Head of caudate nucleus (tissue), 42 donors: Measurements from ENCODE around the gene FZR1.
"Not testable (repeated sequence)": the region's sequence is repeated elsewhere in the genome, so short reads cannot be mapped to it uniquely, and the experiment has no call there.

Source experiments
- DNase-seq, 42 donors: peaks; one replicate each; pipeline versions ENCODE4 v3.0.0 to v3.0.0-alpha.2; 2020 to 2021; ENCODE audit warnings: mixed read lengths in 7 of 42
- intact Hi-C: fragments of 100-400 bp; cut with DNase I; formaldehyde crosslinking; loops from one replicate; pipeline ENCODE4 v1.15.0; 2022

Gene FZR1

DNA sequence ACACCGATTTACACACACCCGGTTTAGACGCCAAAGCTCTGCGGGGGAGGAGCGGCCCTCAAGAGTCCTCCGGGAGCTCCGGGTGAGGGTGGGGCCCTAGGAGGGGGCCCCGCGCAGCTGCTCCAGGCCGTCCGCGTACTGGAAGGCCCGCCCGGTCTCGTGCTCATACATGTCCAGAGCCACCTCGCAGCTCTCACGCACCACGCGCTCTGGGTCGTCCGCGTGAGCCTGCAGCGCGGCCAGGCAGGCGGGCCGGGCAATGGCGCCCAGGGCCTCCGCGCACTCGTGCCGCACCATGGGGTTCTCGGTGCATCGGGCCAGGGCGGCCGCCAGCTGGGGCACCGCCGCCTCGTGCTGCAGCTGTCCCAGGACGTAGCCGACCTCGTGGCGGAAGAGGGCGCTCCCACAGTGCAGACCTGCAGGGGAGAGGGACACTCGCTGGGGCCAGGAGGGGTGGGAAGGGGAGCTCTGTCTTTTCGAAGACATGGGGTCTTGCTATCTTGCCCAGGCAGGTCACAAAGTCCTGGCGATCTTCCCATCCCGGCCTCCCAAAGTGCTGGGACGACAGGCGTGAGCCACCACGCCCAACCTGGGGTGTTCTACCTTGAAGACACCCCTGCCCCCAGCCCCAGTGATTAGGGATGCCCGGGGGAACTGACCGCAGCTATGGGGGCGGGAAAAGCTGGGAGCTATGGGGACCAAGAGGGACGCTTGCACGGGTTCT is 14.6 kb upstream of the FZR1 start:
- DNase-seq, result no peak
- intact Hi-C loops, result no loop called here

DNA sequence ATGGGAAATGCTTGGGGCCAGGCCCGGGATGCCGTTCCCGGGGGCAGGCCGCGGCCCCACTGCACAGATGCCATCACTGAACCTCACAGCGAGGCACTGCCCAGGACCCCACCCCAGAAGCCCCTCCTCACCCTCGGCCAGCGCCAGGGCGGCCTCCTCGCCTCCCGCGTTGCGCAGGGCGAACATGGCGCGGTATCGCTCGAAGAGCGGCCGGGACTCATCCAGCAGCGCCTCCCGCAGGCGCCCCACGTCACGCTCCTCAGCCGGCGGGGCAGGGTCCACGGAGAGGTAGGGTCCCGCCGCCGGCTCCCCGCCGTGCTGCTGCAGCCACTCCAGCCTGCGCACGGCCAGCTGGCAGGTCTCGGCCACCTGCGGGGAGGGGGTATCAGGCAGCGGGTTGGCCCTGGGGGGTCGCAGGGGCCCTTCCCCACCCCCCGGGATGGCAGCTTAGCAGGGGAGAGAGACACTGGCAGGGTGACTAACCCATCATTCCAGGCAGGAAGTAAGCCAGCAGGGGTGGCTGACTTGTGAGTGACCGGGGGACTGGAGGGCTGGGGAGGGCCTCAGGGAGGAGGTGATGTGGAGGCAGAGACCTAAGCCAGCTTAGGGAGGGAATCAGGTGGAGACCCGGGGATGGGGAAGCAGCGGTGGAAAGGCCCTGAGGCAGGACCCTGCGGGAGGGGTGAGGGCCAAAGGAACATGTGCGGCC is 13.8 kb upstream of the FZR1 start:
- intact Hi-C loops, result no loop called here
- DNase-seq, result no peak

DNA sequence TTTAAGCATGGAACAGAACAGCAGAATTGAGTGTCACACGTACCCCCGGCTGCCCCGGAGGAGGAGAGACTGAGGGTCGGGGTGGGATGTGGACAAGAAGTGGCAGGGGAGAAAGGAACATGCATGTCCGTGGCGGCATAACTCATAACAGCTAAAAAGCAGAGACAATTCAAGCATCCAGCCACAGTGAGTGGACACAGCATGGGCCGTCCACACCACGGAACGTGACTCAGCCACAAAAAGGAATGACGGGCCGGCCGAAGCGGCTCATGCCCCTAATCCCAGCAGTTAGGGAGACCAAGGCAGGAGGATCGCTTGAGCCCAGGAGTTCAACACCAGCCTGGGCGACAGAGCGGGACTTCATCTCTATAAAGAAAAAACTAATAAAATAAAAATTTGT is 13.2 kb upstream of the FZR1 start:
- intact Hi-C loops, result no loop called here
- no peak for DNase-seq

DNA sequence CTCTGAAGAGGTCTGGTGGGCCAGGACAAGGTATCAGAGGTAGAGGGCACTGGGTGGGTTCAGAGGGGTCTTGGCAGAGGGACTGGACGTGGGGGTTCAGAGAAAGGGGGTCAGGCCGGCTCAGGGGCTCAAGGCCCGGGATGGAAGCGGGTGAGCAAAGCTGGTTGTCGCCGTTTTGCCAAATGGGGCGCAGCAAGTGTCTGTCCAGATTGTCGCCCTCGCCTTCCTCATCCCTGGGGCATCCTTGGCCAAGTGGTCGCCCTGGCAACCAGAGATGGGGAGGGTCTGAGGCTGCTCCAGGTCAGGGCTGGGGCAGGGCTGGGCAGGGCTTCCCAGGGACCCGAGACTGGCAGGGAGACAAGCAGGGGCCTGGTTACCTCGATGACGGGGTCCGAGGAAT is 12.5 kb upstream of the FZR1 start:
- intact Hi-C loops, result no loop called here
- DNase-seq, result no peak

DNA sequence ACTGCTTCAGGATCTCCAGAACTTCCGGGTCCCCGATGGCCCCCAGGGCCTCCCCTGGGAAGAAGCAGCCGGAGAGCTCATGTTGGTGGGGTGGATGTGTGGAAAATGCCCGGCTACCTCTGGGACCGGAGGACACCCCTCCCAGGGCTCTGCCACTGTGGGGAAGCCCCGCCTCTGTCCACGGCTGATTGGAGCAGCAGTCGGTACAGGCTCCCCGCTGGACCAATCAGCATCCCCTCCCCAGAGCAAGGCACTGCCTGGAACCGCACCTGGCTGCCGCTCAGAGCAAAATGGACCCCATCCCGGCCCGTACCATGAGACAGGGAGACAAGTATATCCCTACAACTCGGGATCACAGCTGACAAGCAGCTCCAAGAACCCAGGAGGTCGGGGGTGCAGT is 12.1 kb upstream of the FZR1 start:
- DNase-seq, result peak; percentile 87 to 99 (median 96)
- intact Hi-C loops, result no loop called here

DNA sequence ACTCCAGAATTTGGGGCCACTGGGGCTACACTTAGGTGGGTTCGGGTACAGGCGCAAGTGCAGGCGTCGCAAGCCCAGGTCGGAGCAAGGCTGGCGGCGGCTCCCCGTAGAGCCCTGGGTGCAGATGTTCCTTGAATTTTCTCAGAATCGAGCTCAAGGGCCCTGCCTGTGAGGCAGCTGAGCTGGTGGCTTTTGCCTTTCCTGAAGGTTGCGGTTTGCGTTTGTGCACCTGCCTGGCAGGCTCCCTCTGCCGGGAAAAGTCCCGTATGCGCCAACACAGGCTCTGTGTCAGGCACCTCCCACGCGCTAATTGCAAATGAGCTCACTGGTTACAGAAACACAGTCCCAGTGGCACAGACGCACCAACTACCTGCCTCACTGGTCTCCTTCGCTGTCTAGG is 11.6 kb upstream of the FZR1 start:
- intact Hi-C loops, result no loop called here
- peak; percentile 53 to 95 (median 80) for DNase-seq

DNA sequence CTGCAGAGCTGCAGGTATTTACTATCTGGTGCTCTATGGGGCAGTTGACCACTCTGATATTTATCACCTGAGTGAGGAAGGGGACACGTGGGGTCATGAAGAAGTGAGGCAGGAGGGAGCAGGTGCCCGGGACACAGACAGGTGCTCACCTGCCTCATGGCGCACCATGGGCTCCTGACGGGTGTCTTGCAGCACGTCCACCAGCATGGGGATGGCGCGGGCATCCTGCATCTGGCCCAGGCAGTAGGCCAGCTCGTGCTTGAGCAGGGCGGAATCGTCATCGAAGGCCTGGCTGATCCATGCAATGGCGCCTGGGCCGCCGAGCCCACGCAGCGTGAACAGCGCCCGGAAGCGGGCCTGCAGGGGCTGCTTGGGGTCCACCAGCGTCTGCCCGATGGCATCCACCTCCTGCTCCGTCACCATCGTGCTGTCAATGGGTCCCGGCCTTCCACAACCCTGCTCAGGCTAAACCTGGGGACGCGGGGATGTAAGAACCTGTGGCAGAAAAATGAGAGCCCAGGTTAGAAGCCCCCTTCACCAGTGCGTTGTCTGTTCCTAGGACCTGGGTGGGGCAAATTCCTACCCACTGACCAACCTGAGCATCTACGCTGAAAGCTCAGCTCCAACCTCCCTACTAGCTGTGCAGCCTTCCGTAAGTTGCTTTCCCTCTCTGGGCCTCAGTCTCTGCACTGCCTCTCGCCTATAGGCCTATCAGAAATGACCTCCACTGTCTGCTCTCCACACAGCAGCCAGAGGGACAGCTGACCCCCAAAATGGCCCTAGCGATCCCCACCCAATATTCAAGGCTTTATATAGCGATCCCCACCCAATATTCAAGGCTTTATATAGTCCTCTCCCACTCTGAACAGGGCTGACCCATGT is 9.5 kb upstream of the FZR1 start:
- no peak for DNase-seq
- intact Hi-C loops, result no loop called here

DNA sequence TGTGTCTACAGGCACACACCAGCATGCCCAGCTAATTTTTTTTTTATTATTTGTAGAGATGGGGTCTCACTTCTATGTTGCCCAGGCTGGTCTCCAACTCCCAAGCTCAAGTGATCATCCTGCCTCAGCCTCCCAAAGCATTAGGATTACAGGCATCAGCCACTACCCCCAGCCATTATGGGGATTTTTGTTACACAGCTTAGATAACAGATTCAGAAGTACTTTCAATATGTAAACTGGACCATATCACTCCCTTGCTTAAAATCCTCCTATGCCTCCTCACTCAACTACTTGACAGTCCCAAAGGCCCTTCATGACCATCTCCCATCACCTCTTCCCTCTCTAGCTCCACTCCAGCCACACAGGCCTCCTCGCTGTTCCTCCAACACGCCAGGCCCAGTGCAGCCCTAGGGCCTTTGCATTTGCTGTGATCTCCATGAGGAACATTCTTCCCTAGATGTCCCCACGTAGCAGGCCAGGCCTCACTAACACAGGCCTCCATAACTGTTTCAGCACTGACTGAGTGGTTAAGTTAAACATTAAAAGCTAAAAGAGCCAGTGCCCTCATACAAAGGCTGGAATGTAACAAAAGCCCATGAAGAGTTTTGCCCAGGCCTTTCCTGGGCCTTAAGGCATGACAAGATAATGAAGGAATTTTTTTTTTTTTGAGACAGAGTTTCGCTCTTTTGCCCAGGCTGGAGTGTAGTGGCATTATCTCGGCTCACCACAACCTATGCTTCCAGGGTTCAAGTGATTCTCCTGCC is 8.2 kb upstream of the FZR1 start:
- intact Hi-C loops, result no loop called here
- DNase-seq, result no peak

DNA sequence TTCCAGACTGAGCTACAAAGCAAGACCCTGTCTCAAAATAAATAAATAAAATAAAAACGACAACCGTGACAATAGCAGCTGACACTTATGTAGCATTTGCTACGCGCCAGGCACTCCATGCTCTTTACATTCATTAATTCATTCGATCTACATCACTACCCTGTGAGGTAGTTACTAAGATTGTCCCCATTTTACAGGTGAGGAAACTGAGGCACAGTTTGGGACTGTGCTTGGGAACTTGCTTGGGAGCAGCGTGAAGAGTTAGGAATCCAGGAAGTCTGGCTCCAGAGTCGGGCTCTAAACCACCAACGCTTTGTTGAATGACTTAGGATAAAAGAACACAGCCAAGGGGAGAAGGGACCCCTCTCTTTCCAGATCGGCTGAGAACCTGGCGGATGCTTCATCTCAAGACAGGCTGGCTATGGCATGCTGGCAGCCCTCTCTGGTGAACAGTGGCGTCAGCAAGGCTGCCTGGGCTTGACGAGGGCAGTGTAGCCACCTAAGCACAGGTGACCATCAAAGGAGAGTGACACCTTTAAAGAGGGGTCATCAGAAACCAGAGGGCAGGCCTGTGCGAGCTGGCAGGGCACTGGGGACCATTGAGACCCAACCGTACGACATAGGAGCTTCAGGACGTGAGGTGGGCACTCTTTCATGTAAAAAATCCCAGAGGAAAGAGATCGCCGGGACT is 6.2 kb upstream of the FZR1 start:
- DNase-seq, result no peak
- intact Hi-C loops, result no loop called here

DNA sequence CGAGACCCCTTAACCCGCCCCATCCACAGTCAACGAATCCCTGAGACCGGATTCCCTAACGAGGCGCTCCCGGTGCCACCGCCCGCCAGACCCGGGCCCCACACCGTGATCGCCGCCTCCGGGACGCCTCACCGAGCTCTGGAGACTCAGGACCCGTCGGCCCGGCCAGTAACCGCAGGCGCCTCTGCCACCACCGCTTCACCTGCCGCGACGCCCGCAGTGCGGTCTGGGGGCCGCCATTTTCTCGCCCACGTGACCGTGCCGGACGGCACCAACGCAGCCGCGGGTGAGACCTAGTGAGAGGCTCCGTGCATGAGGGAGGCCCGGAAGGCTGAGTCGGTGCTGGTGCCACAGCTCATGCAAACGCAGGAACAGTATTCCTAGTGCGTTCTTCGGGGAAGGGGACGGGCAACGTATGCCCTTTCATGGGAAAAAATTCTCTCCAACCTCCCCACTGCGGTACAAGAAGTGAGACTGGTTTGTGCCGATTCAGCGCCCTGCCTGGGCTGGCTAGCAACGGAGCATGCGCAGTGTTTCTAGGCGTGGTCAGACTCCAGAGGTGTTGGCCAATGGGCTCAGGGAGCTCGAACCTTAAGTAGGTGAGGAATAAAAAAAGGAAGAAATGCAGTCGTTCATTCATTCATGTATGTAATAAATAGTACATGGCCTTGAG is 5.5 kb upstream of the FZR1 start, which contains the start of gene DOHH:
DOHH (minus strand) TSS at position 246 of the 673 bp plus-strand sequence. CDS start 3,860 bp downstream, outside the sequence.
- intact Hi-C loops, result no loop called here
- peak; percentile 92 to 99 (median 97) for DNase-seq

DNA sequence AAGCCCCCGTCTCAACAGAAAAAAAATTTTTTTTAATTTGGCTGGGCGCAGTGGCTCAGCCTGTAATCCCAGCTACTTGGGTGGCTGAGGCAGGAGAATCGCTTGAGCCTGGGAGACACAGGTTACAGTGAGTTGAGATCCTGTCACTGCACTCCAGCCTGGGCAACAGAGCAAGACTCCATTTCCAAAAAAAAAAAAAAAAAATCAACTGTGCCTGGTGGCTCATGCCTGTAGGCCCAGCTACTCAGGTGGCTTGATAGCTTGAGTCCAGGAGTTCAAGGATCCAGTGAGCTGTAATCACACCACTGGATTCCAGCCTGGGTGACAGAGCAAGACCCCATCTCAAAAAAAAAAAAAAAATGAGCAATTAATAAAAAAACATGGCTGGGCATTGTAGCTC is 4.3 kb upstream of the FZR1 start:
- no peak for DNase-seq
- intact Hi-C loops, result no loop called here

DNA sequence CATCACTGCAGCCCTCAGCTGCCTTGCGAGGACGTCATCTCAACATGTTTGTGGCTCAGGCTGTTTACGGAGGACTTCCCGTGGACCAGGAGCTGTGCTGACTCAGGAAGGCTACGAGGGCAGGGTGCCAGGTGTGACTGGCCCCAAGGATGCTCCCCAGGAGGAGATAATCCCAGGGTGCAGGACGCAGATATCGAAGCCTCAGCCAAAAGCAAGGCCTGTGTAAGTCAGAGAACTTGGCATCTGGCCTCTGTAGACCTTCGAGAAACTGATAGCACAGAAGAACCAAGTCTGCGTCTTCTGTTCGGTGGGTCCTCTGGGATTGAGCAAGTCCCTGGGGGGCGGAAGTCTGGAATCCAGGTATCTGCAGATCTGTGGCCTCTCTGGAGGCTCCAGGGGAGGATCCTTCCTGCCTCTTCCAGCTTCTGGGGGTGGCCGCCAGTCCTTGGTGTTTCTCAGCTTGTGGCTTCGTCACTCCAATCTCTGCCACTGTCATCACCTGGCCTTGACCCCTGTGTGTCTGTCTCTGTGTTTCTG is 3.0 kb upstream of the FZR1 start:
- intact Hi-C loops, result no loop called here
- DNase-seq, result no peak

DNA sequence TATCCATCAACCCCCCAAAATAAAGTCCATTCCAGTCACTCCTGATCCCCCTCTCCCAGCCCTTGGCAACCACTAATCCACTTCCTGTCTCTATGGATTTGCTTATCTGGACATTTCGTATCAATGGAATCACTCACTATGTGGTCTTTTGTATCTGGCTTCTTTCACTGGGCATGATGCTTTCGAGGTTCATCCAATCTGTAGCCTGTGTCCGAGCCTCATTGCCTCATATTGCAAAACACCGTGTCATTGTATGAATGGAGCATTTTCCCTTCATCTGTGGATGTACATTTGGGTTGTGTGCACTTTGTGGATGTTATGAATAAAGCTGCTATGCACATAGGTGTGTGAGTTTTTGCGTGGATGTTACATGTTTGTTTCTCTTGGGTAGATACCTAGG is 1.4 kb upstream of the FZR1 start:
- intact Hi-C loops, result no loop called here
- DNase-seq, result no peak

DNA sequence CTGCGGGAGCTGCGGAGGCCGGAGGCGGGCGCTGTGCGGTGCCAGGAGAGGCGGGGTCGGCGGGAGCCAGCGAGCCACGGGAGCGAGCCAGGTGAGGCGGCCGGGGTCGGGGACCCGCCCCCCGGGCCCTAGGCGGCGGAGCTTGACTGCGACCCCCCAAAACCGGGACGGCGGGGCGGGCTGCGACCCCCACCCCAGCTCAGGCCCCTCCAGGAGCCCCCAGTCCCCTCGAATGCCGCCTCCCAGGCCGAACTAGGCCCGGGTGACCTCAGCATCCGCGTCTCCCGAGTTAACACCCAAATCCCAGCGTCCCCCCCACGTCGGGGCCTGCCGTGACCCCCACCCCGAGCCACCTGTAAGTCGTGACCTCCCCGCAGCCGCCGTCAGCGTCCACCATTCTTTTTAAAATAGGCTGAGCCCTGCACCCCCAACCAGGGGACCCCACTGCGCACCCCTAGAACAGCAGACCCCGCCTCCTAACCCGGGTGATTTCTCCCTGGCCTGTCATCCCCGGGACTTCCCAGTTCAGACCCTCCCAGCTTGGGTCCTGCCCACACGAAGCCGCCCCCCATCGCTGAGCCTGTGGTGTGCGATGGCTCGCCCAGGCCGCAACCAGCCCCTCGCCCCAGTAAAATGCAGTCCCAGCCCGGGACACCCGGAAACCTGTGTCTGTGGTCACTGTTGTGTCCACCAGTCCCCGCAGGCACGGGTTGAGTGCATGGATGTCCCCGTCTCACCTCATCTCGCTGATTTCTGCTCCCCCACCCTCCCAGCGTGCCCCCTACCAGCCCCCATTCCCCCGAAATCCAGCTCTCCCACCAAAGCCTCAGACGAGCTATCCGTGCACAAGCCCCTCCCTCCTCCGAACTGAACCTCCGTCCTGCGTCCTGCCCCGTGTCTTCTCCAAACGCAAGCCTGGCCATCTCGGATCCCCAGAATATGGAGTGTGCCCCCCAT is 551 bp downstream of the FZR1 start:
- intact Hi-C loops, result no loop called here
- peak in 18 of 42 donors; percentile 8 to 51 (median 28) for DNase-seq

DNA sequence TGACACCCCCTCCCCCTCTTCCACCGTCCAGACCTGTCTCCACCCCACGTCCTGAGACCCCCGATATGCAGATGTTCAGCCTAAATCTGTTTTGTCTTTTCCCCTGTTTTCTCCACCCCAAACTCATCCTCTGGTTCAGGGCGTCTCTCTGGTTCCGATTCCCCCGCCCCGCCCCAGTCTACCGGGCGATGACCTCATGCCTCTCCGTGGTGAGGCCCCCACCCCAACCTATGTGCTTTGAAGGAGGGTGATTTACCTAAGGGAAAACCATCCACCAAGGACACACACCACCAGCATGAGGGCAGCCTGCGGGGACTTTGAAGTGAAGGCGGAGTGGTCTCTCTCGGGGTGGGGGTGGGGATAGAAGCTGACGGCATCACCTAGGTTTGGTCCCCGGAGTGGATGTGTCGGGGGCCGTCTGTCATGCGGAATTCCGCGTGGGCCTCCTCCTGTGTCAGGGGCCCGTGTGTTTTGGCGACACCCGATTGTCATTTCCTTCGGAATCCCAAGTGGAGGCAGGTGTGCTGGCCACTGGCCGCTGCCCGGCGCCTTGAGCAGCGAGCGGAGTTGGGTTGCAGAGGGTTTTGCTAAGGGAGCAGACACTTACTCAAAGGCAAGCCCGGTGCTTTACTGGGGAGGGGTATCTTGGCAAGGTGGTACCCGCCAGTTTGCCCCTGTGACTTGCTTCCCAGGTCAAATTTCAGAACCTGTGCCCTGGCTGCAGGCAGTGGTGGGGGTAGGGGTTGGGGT is 1.4 kb downstream of the FZR1 start:
- DNase-seq, result peak in 13 of 42 donors; percentile 10 to 56 (median 25)
- intact Hi-C loops, result no loop called here

DNA sequence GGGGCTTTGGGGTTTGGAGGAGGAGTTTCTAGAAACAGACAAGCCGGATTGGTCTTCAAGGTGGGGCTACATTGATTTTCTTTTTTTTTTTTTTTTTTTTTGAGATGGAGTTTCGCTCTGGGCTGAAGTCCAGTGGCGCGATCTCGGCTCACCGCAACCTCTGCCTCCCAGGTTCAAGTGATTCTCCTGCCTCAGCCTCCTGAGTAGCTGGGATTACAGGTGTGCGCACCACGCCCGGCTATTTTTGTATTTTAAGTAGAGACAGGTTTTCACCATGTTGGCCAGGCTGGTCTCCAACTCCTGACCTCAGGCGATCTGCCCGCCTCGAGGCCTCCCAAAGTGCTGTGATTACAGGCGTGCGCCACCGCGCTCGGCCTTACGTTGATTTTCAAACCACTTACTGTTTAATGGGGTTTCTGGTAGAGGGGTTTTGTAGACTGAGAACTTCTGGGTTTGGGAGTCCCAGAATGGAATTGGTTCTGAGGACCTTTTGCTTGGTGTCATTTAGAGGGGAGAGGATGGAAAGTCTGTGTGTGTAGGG is 2.1 kb downstream of the FZR1 start:
- intact Hi-C loops, DNase-seq: not testable (repeated sequence)
